ENCODE measurements around the gene SGCD.

The SGCD gene

DNA sequence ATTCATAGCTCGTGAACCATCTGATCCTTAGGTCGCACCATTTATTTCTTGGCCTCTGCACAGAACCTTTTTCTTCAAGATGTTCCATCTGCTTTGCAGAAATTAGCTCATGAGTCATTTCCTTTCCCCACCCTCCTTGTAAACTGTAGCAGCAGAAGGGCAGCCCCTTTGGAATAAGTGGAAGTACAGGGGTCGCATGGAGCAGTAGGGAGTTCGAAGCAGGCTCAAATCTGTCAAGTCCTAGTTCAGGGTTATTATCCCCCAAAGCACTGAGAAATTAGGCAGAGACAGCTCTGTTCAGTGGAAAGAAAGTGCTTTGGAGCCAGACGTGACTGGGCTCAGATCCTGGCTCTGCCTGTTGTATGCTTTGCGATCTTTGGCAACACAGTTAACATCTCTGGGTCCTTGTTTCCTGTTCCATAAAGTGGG is 84.2 kb downstream of the SGCD start:
- Histone ChIP-seq H3K27ac (no peak overlapping the region), H3K4me3 (ENCODE audit: low read depth, low read length) (no peak overlapping the region), H3K4me2 (ENCODE audit: low read length) (no peak overlapping the region), H3K27me3 (ENCODE audit: control insufficient read depth, insufficient read depth, low read length) (no peaks in the 10 kb centered on the region), H2AFZ (no peak overlapping the region), H3K9me3 (ENCODE audit: control insufficient read depth, low read length) (no peaks in the 10 kb centered on the region), H3K9ac (no peak overlapping the region), H3K79me2 (no peaks in the 10 kb centered on the region), H3K36me3 (ENCODE audit: control insufficient read depth, insufficient read depth, low read length) (no peaks in the 10 kb centered on the region), H3K4me1 (no peaks in the 10 kb centered on the region)
- TF ChIP-seq, protein P1, sequence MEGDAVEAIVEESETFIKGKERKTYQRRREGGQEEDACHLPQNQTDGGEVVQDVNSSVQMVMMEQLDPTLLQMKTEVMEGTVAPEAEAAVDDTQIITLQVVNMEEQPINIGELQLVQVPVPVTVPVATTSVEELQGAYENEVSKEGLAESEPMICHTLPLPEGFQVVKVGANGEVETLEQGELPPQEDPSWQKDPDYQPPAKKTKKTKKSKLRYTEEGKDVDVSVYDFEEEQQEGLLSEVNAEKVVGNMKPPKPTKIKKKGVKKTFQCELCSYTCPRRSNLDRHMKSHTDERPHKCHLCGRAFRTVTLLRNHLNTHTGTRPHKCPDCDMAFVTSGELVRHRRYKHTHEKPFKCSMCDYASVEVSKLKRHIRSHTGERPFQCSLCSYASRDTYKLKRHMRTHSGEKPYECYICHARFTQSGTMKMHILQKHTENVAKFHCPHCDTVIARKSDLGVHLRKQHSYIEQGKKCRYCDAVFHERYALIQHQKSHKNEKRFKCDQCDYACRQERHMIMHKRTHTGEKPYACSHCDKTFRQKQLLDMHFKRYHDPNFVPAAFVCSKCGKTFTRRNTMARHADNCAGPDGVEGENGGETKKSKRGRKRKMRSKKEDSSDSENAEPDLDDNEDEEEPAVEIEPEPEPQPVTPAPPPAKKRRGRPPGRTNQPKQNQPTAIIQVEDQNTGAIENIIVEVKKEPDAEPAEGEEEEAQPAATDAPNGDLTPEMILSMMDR (IDR thresholded peaks at IDR 0.05), result no peak

GRCh38 chr5:156411957-156412356 is 85.0 kb downstream of the SGCD start:
- H3K4me3 ChIP-seq (ENCODE audit: low read depth, low read length), result no peak overlapping the region
- H3K4me2 ChIP-seq (ENCODE audit: low read length), result no peak overlapping the region
- TF ChIP-seq, protein P1 (IDR thresholded peaks at IDR 0.05), result no peak
- no peaks in the 10 kb centered on the region for H3K4me1 ChIP-seq
- no peaks in the 10 kb centered on the region for H3K79me2 ChIP-seq
- H3K9me3 ChIP-seq (ENCODE audit: control insufficient read depth, low read length), result no peaks in the 10 kb centered on the region
- no peak overlapping the region for H3K9ac ChIP-seq
- no peak overlapping the region for H2AFZ ChIP-seq
- H3K27me3 ChIP-seq (ENCODE audit: control insufficient read depth, insufficient read depth, low read length), result no peaks in the 10 kb centered on the region
- no peak overlapping the region for H3K27ac ChIP-seq
- H3K36me3 ChIP-seq (ENCODE audit: control insufficient read depth, insufficient read depth, low read length), result no peaks in the 10 kb centered on the region

- TF ChIP-seq, protein P1 (IDR thresholded peaks at IDR 0.05), result no peak
- no peak overlapping the region for H3K27ac ChIP-seq
- no peaks in the 10 kb centered on the region for H3K9me3 ChIP-seq (ENCODE audit: control insufficient read depth, low read length)
- no peaks in the 10 kb centered on the region for H3K36me3 ChIP-seq (ENCODE audit: control insufficient read depth, insufficient read depth, low read length)
- no peaks in the 10 kb centered on the region for H3K4me1 ChIP-seq
- H3K4me2 ChIP-seq (ENCODE audit: low read length), result no peak overlapping the region
- no peak overlapping the region for H2AFZ ChIP-seq
- no peak overlapping the region for H3K9ac ChIP-seq
- no peaks in the 10 kb centered on the region for H3K27me3 ChIP-seq (ENCODE audit: control insufficient read depth, insufficient read depth, low read length)
- no peak overlapping the region for H3K4me3 ChIP-seq (ENCODE audit: low read depth, low read length)
- no peaks in the 10 kb centered on the region for H3K79me2 ChIP-seq
These were observed 87.4 kb downstream of the SGCD start for GRCh38 chr5:156414391-156414790.

GRCh38 chr5:156419661-156420060 is 92.7 kb downstream of the SGCD start:
- TF ChIP-seq, protein P1 (IDR thresholded peaks at IDR 0.05), result no peak
- Histone ChIP-seq H3K79me2 (peaks cover 5% of the 10 kb centered on the region), H3K4me2 (ENCODE audit: low read length) (no peak overlapping the region), H3K36me3 (ENCODE audit: control insufficient read depth, insufficient read depth, low read length) (no peaks in the 10 kb centered on the region), H3K9me3 (ENCODE audit: control insufficient read depth, low read length) (no peaks in the 10 kb centered on the region), H2AFZ (no peak overlapping the region), H3K9ac (no peak overlapping the region), H3K27ac (no peak overlapping the region), H3K27me3 (ENCODE audit: control insufficient read depth, insufficient read depth, low read length) (no peaks in the 10 kb centered on the region), H3K4me1 (peaks cover 18% of the 10 kb centered on the region), H3K4me3 (ENCODE audit: low read depth, low read length) (no peak overlapping the region)

- no peak overlapping the region for H3K4me3 ChIP-seq (ENCODE audit: low read depth, low read length)
- no peak overlapping the region for H3K9ac ChIP-seq
- peak overlapping the region; percentile 36 for H3K27ac ChIP-seq
- H3K27me3 ChIP-seq (ENCODE audit: control insufficient read depth, insufficient read depth, low read length), result no peaks in the 10 kb centered on the region
- TF ChIP-seq, protein P1 (IDR thresholded peaks at IDR 0.05), result no peak
- no peak overlapping the region for H3K4me2 ChIP-seq (ENCODE audit: low read length)
- peaks cover 18% of the 10 kb centered on the region for H3K4me1 ChIP-seq
- H3K36me3 ChIP-seq (ENCODE audit: control insufficient read depth, insufficient read depth, low read length), result no peaks in the 10 kb centered on the region
- peaks cover 12% of the 10 kb centered on the region for H3K79me2 ChIP-seq
- H3K9me3 ChIP-seq (ENCODE audit: control insufficient read depth, low read length), result no peaks in the 10 kb centered on the region
- no peak overlapping the region for H2AFZ ChIP-seq
These were observed 93.7 kb downstream of the SGCD start for GRCh38 chr5:156420665-156421064.
